GM21717 (cell line): ENCODE data around the gene CRYBB1.

Source experiments
- ATAC-seq: cut with Tn5 transposase; IDR thresholded peaks from one replicate; pipeline ENCODE4 v1.9.1; 2021; ENCODE audit warnings: mild to moderate bottlenecking, moderate library complexity; ENCODE audit not compliant: unreplicated experiment

CRYBB1 gene

GRCh38 chr22:26581633-26582168 lies 36.1 kb downstream of the CRYBB1 start:
- ATAC-seq = no peak

GRCh38 chr22:26581026-26581425 lies 36.8 kb downstream of the CRYBB1 start:
- no peak for ATAC-seq

GRCh38 chr22:26580240-26580962 lies 37.4 kb downstream of the CRYBB1 start:
- no peak for ATAC-seq

GRCh38 chr22:26579331-26579886 lies 38.4 kb downstream of the CRYBB1 start:
- ATAC-seq = peak; percentile 83

GRCh38 chr22:26577081-26577480 lies 40.7 kb downstream of the CRYBB1 start:
- no peak for ATAC-seq

- ATAC-seq = no peak
Measured at GRCh38 chr22:26576026-26576680, 41.7 kb downstream of the CRYBB1 start.

- ATAC-seq = no peak
Measured at GRCh38 chr22:26574001-26574723, 43.7 kb downstream of the CRYBB1 start.

- ATAC-seq = no peak
Measured at GRCh38 chr22:26573026-26573662, 44.7 kb downstream of the CRYBB1 start.

GRCh38 chr22:26570864-26571525 lies 46.8 kb downstream of the CRYBB1 start:
- no peak for ATAC-seq

- ATAC-seq = no peak
Measured at GRCh38 chr22:26570115-26570514, 47.7 kb downstream of the CRYBB1 start.

GRCh38 chr22:26568207-26568706 lies 49.6 kb downstream of the CRYBB1 start:
- no peak for ATAC-seq

- no peak for ATAC-seq
Measured at GRCh38 chr22:26567610-26568009, 50.2 kb downstream of the CRYBB1 start.

- no peak for ATAC-seq
Measured at GRCh38 chr22:26566994-26567393, 50.8 kb downstream of the CRYBB1 start.

GRCh38 chr22:26565889-26566288 lies 51.9 kb downstream of the CRYBB1 start:
- ATAC-seq = no peak

GRCh38 chr22:26565181-26565580 lies 52.6 kb downstream of the CRYBB1 start:
- no peak for ATAC-seq

GRCh38 chr22:26564672-26565071 lies 53.2 kb downstream of the CRYBB1 start:
- ATAC-seq = no peak

GRCh38 chr22:26564181-26564580 lies 53.6 kb downstream of the CRYBB1 start:
- ATAC-seq = no peak

GRCh38 chr22:26563022-26563421 lies 54.8 kb downstream of the CRYBB1 start:
- no peak for ATAC-seq

- ATAC-seq = no peak
Measured at GRCh38 chr22:26561756-26562417, 55.9 kb downstream of the CRYBB1 start.
